IMR-90 (cell line): Measurements from ENCODE around the gene RASSF4. TPM values are rescaled to one million over a fixed set of nuclear protein-coding genes. Genes with fewer than 3 reads are reported as not detected.

Experiments
- ATAC-seq: fragments of 200-7000 bp; cut with Tn5 transposase; 2 replicates; pipeline ENCODE4 v1.9.1; 2020; ENCODE audit warnings: low read depth, mild to moderate bottlenecking, moderate library complexity
- BruUV-seq: library from RNA; stranded (reverse); fragments of 400-500 nt; replicated peaks from 2 replicates; lab custom pipeline; 2021; lab: Mats Ljungman, UMichigan
- CTCF ChIA-PET: fragments of 300-600 bp; formaldehyde crosslinking; extraction: SDS; loops from one replicate; lab custom pipeline; 2021; ENCODE audit warnings: antibody characterized with exemption; lab: Yijun Ruan, JAX
- POLR2A ChIA-PET: fragments of 300-600 bp; sonication (Branson Sonifier 250); formaldehyde crosslinking; loops from one replicate; lab custom pipeline; 2022; ENCODE audit warnings: antibody characterized with exemption; ENCODE audit not compliant: unreplicated experiment; lab: Charles Lee
- DNase-seq: peaks from one replicate; pipeline ENCODE4 v3.0.0; 2013
- H2AFZ ChIP-seq: replicated peaks from 2 replicates; pipeline ENCODE3; 2013; ENCODE audit warnings: low read length, mild to moderate bottlenecking; ENCODE audit not compliant: poor library complexity
- H2AK5ac ChIP-seq: 2 replicates; pipeline ENCODE4 v1.6.1; 2013; ENCODE audit warnings: low read depth, low read length, inconsistent platforms
- H2AK9ac ChIP-seq: replicated peaks from 2 replicates; pipeline ENCODE3; 2013; ENCODE audit warnings: mild to moderate bottlenecking, low read depth, low read length, moderate library complexity; ENCODE audit not compliant: poor library complexity
- H2BK120ac ChIP-seq: 2 replicates; pipeline ENCODE4 v1.6.1; 2013; ENCODE audit warnings: low read depth, low read length, inconsistent platforms
- H2BK15ac ChIP-seq: 3 replicates; pipeline ENCODE4 v1.6.1; 2013; ENCODE audit warnings: low read depth, low read length, inconsistent platforms
- H2BK20ac ChIP-seq: 2 replicates; pipeline ENCODE4 v1.6.1; 2013; ENCODE audit warnings: low read depth, mild to moderate bottlenecking, inconsistent platforms, low read length, moderate library complexity
- H2BK5ac ChIP-seq: 2 replicates; pipeline ENCODE4 v1.6.1; 2013; ENCODE audit warnings: mild to moderate bottlenecking, low read depth, low read length, inconsistent platforms; ENCODE audit not compliant: poor library complexity, severe bottlenecking
- H3K14ac ChIP-seq: replicated peaks from 2 replicates; pipeline ENCODE4 v1.6.1; 2013; ENCODE audit warnings: low read depth, low read length, inconsistent platforms
- H3K18ac ChIP-seq: 2 replicates; pipeline ENCODE4 v1.6.1; 2013; ENCODE audit warnings: low read depth, low read length, control low read depth
- H3K23ac ChIP-seq: 2 replicates; pipeline ENCODE4 v1.6.1; 2013; ENCODE audit warnings: low read depth, low read length, inconsistent platforms
- H3K27ac ChIP-seq: 2 replicates; pipeline ENCODE4 v1.5.1; 2013; ENCODE audit warnings: mild to moderate bottlenecking, control low read depth, low read length; ENCODE audit not compliant: insufficient read depth
- H3K27me3 ChIP-seq: 2 replicates; pipeline ENCODE4 v1.6.1; 2013; ENCODE audit warnings: low read length; ENCODE audit not compliant: control insufficient read depth, insufficient read depth
- H3K36me3 ChIP-seq: 2 replicates; pipeline ENCODE4 v1.6.1; 2013; ENCODE audit warnings: low read length, mixed read lengths; ENCODE audit not compliant: control insufficient read depth, insufficient read depth
- H3K4ac ChIP-seq: 2 replicates; pipeline ENCODE4 v1.6.1; 2013; ENCODE audit warnings: low read depth, low read length, inconsistent platforms
- H3K4me1 ChIP-seq: 2 replicates; pipeline ENCODE4 v1.6.1; 2013; ENCODE audit warnings: low read length, mixed read lengths; ENCODE audit not compliant: control insufficient read depth, insufficient read depth
- H3K4me2 ChIP-seq: 2 replicates; pipeline ENCODE4 v1.6.1; 2013; ENCODE audit warnings: low read depth, mild to moderate bottlenecking, control low read depth, low read length, moderate library complexity
- H3K4me3 ChIP-seq: 2 replicates; pipeline ENCODE4 v1.5.1; 2013; ENCODE audit warnings: low read depth, mild to moderate bottlenecking, control low read depth, low read length, moderate library complexity; ENCODE audit not compliant: insufficient read depth
- H3K56ac ChIP-seq: 2 replicates; pipeline ENCODE4 v1.6.1; 2013; ENCODE audit warnings: low read length, inconsistent platforms; ENCODE audit not compliant: insufficient read depth; ENCODE audit errors: extremely low read depth
- H3K79me1 ChIP-seq, 2 experiments: 2 replicates each; pipeline ENCODE4 v1.6.1; 2013; ENCODE audit warnings: low read length in 2 of 2, inconsistent platforms in 1 of 2, low read depth in 1 of 2
- H3K9ac ChIP-seq: 2 replicates; pipeline ENCODE4 v1.6.1; 2013; ENCODE audit warnings: low read depth, low read length, control low read depth
- H3K9me1 ChIP-seq: 2 replicates; pipeline ENCODE4 v1.6.1; 2013; ENCODE audit warnings: low read length, inconsistent platforms; ENCODE audit not compliant: insufficient read depth
- H3K9me3 ChIP-seq: 2 replicates; pipeline ENCODE4 v1.6.1; 2013; ENCODE audit warnings: low read length; ENCODE audit not compliant: control insufficient read depth, insufficient read depth
- H4K20me1 ChIP-seq: 2 replicates; pipeline ENCODE4 v1.6.1; 2013; ENCODE audit warnings: low read length, inconsistent platforms; ENCODE audit not compliant: insufficient read depth
- H4K5ac ChIP-seq: 2 replicates; pipeline ENCODE4 v1.6.1; 2013; ENCODE audit warnings: mild to moderate bottlenecking, low read depth, low read length, control low read depth
- H4K8ac ChIP-seq, 2 experiments: 2 replicates each; pipeline ENCODE4 v1.6.1; 2013; ENCODE audit warnings: low read depth in 2 of 2, low read length in 2 of 2, control low read depth in 1 of 2, inconsistent platforms in 1 of 2
- H4K91ac ChIP-seq: 2 replicates; pipeline ENCODE4 v1.6.1; 2013; ENCODE audit warnings: low read depth, low read length, inconsistent platforms; ENCODE audit not compliant: insufficient read depth
- MAZ ChIP-seq: IDR thresholded peaks from 2 replicates; pipeline ENCODE4 v1.6.1; 2012; ENCODE audit warnings: low read depth, mild to moderate bottlenecking, low read length, improper control_type of control experiment, moderate library complexity, borderline replicate concordance
- MXI1 ChIP-seq: IDR thresholded peaks from 2 replicates; pipeline ENCODE4 v1.6.1; 2012; ENCODE audit warnings: low read depth, mild to moderate bottlenecking, low read length, moderate library complexity, borderline replicate concordance
- RCOR1 ChIP-seq: IDR thresholded peaks from 2 replicates; pipeline ENCODE4 v1.6.1; 2012; ENCODE audit warnings: mild to moderate bottlenecking, low read length, improper control_type of control experiment; ENCODE audit not compliant: insufficient replicate concordance
- WGBS, 2 experiments: methylation state at CpG; one replicate each; pipeline versions ENCODE4 v1.1.5 to v1.1.7; 2013; ENCODE audit warnings: missing lambda C conversion rate in 2 of 2; ENCODE audit not compliant: insufficient read length in 1 of 2; ENCODE audit errors: extremely low coverage in 2 of 2; 5-methylcytosine and 5-hydroxymethylcytosine counted together
- dilution Hi-C: fragments of 300-500 bp; cut with HindIII; formaldehyde crosslinking; loops from one replicate; pipeline ENCODE4 v1.14.3; 2018; ENCODE audit warnings: low sequenced_read_pairs; ENCODE audit not compliant: unreplicated experiment
- in situ Hi-C: fragments of 300-500 bp; cut with MboI; formaldehyde crosslinking; loops from 3 replicates; pipeline ENCODE4 v1.14.3; 2019; ENCODE audit warnings: low sequenced_read_pairs, inconsistent platforms, mixed read lengths
- intact Hi-C: fragments of 100-400 bp; cut with micrococcal nuclease; formaldehyde crosslinking; loops from 2 replicates; pipeline ENCODE4 v1.10.0; 2022
- polyA plus RNA-seq, 3 experiments: library from polyadenylated mRNA; depleted of rRNA; stranded (reverse); fragments of >200 nt; gene quantifications; 2 replicates each; pipeline ENCODE4 v1.2.3, GENCODE V29; 2012; ENCODE audit warnings: low replicate concordance in 1 of 3
- total RNA-seq: library from RNA; depleted of rRNA; stranded (reverse); fragments of >200 nt; gene quantifications from 2 replicates; pipeline ENCODE4 v1.2.3, GENCODE V29; 2012

RASSF4 gene
- total and polyA plus RNA-seq, 2 of the 4 experiments (the other 2 are of a cell fraction), result 5.9 to 8.6 TPM

GRCh38 chr10:45005284-45005683 is 45.7 kb downstream of the RASSF4 start:
- H2BK15ac ChIP-seq, result no peak overlapping the region
- peaks cover 6% of the 10 kb centered on the region for H3K4me1 ChIP-seq
- no peak for TF ChIP-seq MAZ
- TF ChIP-seq MXI1, result no peak
- TF ChIP-seq RCOR1, result no peak
- no peak overlapping the region for H3K4me3 ChIP-seq
- CTCF ChIA-PET, result interaction anchor here (1.8 kb wide), 1 partner anchor 73 kb away, joined by 5 read pairs; no protein-coding TSS in a partner anchor
- H3K27me3 ChIP-seq, result no peaks in the 10 kb centered on the region
- POLR2A ChIA-PET, result no interaction called here
- no peaks in the 10 kb centered on the region for H4K20me1 ChIP-seq
- H3K4me2 ChIP-seq, result no peak overlapping the region
- intact Hi-C loops (loop anchor here (10.0 kb wide), 1 partner anchor 460 kb away; no protein-coding TSS in a partner anchor), dilution Hi-C loops (no loop called here), in situ Hi-C loops (no loop called here)
- H3K9me1 ChIP-seq, result peaks cover 2% of the 10 kb centered on the region; the same call in 1 of the 2 replicates
- no peak overlapping the region for H3K4ac ChIP-seq
- H2AK9ac ChIP-seq, result no peak overlapping the region
- no peak overlapping the region for H3K23ac ChIP-seq
- no peak for ATAC-seq
- DNase-seq, result no peak
- H3K9ac ChIP-seq, result no peak overlapping the region
- H3K18ac ChIP-seq, result no peak overlapping the region
- no peak overlapping the region for H3K27ac ChIP-seq
- H4K91ac ChIP-seq, result no peak overlapping the region
- no peak overlapping the region for H3K56ac ChIP-seq
- peaks cover 16 to 38% of the 10 kb centered on the region in 2 experiments for H3K79me1 ChIP-seq
- H4K8ac ChIP-seq, result no peak overlapping the region
- no peak overlapping the region for H2BK120ac ChIP-seq
- no peaks in the 10 kb centered on the region for H3K9me3 ChIP-seq
- no peak overlapping the region for H2BK5ac ChIP-seq
- WGBS, 2 experiments, result no CpG with 5 or more reads among the region's 1 CpG
- H3K14ac ChIP-seq, result no peak overlapping the region
- no peak overlapping the region for H2AFZ ChIP-seq
- no peak overlapping the region for H2BK20ac ChIP-seq
- H2AK5ac ChIP-seq, result no peak overlapping the region
- no peak overlapping the region for H4K5ac ChIP-seq
- H3K36me3 ChIP-seq, result peaks cover 6% of the 10 kb centered on the region
- BruUV-seq, result no TSS peak
